Measurements from ENCODE around the gene ZNF341. TPM values are rescaled to one million over a fixed set of nuclear protein-coding genes. Genes with fewer than 3 reads are reported as not detected.

ZNF341 gene
- total and polyA plus RNA-seq, 8 donors = 0.58 to 6.2 (median 1.9) TPM

- 60 to 65% (median 63%) methylated on average over 9 of the region's 9 CpGs for WGBS, 5 donors
- peaks cover 77 to 100% (median 88%) of the 10 kb centered on the region in 4 donors for H3K4me1 ChIP-seq
- TF ChIP-seq EP300 (IDR thresholded peaks at IDR 0.05) = no peak
- TF ChIP-seq, protein P1, sequence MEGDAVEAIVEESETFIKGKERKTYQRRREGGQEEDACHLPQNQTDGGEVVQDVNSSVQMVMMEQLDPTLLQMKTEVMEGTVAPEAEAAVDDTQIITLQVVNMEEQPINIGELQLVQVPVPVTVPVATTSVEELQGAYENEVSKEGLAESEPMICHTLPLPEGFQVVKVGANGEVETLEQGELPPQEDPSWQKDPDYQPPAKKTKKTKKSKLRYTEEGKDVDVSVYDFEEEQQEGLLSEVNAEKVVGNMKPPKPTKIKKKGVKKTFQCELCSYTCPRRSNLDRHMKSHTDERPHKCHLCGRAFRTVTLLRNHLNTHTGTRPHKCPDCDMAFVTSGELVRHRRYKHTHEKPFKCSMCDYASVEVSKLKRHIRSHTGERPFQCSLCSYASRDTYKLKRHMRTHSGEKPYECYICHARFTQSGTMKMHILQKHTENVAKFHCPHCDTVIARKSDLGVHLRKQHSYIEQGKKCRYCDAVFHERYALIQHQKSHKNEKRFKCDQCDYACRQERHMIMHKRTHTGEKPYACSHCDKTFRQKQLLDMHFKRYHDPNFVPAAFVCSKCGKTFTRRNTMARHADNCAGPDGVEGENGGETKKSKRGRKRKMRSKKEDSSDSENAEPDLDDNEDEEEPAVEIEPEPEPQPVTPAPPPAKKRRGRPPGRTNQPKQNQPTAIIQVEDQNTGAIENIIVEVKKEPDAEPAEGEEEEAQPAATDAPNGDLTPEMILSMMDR (IDR thresholded peaks at IDR 0.05) = no peak
- TF ChIP-seq POLR2A (IDR thresholded peaks at IDR 0.05) = no peak
- no peak for TF ChIP-seq POLR2AphosphoS5 (IDR thresholded peaks at IDR 0.05)
- H3K36me3 ChIP-seq = peaks cover 0 to 16% (median 7%) of the 10 kb centered on the region in 4 donors
- peak overlapping the region in 4 of 5 donors; percentile 44 to 65 (median 54) for H3K27ac ChIP-seq
- intact Hi-C loops (cut with DNase I; ENCODE audit: low total_unique reads) = no loop called here
- H3K4me3 ChIP-seq = no peak overlapping the region
- DNase-seq = no peak
- H3K9me3 ChIP-seq = no peaks in the 10 kb centered on the region
- no peaks in the 10 kb centered on the region for H3K27me3 ChIP-seq
Observed at GRCh38 chr20:33828326-33828844, 96.6 kb downstream of the ZNF341 start.

- Histone ChIP-seq H3K27ac (peak overlapping the region in 4 of 5 donors; percentile 44 to 65 (median 54)), H3K4me3 (no peak overlapping the region), H3K4me1 (peaks cover 80 to 100% (median 93%) of the 10 kb centered on the region in 4 donors), H3K36me3 (peaks cover 0 to 9% (median 2%) of the 10 kb centered on the region in 4 donors), H3K27me3 (no peaks in the 10 kb centered on the region), H3K9me3 (no peaks in the 10 kb centered on the region)
- TF ChIP-seq POLR2AphosphoS5 (IDR thresholded peaks at IDR 0.05) (no peak), EP300 (IDR thresholded peaks at IDR 0.05) (no peak), POLR2A (IDR thresholded peaks at IDR 0.05) (no peak)
- TF ChIP-seq, protein P1 (IDR thresholded peaks at IDR 0.05) = no peak
- intact Hi-C loops (cut with DNase I; ENCODE audit: low total_unique reads) = no loop called here
- 50 to 66% (median 61%) methylated on average over 3 of the region's 3 CpGs for WGBS, 5 donors
- peak in 1 of 2 donors; percentile 30 for DNase-seq
Observed at GRCh38 chr20:33828967-33829560, 97.3 kb downstream of the ZNF341 start.

DNA sequence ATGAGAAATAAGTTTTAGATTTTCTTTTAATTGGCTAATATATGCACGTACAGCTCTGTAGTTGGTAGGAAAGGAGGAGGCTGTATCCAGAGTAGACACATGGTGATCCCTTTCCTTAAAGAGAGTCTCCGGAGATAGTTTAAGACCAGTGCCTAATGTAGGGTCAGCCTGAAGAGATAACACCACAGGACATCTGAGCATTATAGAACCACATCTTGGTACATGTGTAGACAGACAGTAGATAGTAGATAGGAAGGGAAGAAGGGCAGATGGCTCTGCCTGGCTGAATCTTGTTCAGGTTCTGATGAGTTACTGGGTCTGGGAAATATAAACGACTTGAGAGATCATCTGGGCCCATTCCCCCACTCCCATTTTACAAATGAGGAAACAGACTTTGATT lies 97.8 kb downstream of the ZNF341 start:
- TF ChIP-seq POLR2A (IDR thresholded peaks at IDR 0.05) = no peak
- no peak for TF ChIP-seq EP300 (IDR thresholded peaks at IDR 0.05)
- no peak for TF ChIP-seq POLR2AphosphoS5 (IDR thresholded peaks at IDR 0.05)
- TF ChIP-seq, protein P1 (IDR thresholded peaks at IDR 0.05) = no peak
- DNase-seq = no peak
- no peaks in the 10 kb centered on the region for H3K27me3 ChIP-seq
- no peaks in the 10 kb centered on the region for H3K9me3 ChIP-seq
- H3K4me3 ChIP-seq = no peak overlapping the region
- peaks cover 0 to 8% (median 0%) of the 10 kb centered on the region in 4 donors for H3K36me3 ChIP-seq
- 66 to 79% (median 69%) methylated on average over 3 of the region's 3 CpGs for WGBS, 5 donors
- intact Hi-C loops (cut with DNase I; ENCODE audit: low total_unique reads) = no loop called here
- peak overlapping the region in 4 of 5 donors; percentile 44 to 65 (median 54) for H3K27ac ChIP-seq
- peaks cover 77 to 98% (median 92%) of the 10 kb centered on the region in 4 donors for H3K4me1 ChIP-seq

DNA sequence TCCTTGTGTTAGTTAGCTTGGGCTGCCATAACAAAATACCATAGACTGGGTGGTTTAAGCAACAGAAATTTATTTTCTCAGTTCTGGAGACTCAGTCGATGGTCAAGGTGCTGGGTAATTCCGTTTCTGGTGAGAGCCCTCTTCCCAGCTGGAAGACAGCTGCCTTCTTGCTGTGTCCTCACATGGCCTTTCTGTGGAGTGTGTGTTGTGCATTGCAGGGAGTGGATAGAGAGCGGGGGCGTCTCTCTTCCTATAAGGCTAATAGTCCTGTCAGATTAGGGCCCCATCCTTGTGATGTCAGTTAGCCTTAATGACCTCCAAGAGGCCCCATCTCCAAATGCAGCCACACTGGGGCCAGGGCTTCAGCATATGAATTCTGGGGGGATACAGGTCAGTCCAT lies 98.6 kb downstream of the ZNF341 start:
- Histone ChIP-seq H3K36me3 (peaks cover 0 to 13% (median 0%) of the 10 kb centered on the region in 4 donors), H3K27me3 (no peaks in the 10 kb centered on the region), H3K9me3 (no peaks in the 10 kb centered on the region), H3K4me3 (no peak overlapping the region), H3K27ac (peak overlapping the region in 4 of 5 donors; percentile 13 to 65 (median 54)), H3K4me1 (peaks cover 71 to 91% (median 88%) of the 10 kb centered on the region in 4 donors)
- WGBS, 5 donors = 62 to 80% (median 76%) methylated on average over 4 of the region's 4 CpGs
- DNase-seq = peak in 1 of 2 donors; percentile 31
- TF ChIP-seq EP300 (IDR thresholded peaks at IDR 0.05) (no peak), POLR2A (IDR thresholded peaks at IDR 0.05) (no peak), POLR2AphosphoS5 (IDR thresholded peaks at IDR 0.05) (no peak)
- TF ChIP-seq, protein P1 (IDR thresholded peaks at IDR 0.05) = no peak
- intact Hi-C loops (cut with DNase I; ENCODE audit: low total_unique reads) = no loop called here
